Testis (tissue), 2 donors: ENCODE data around the gene SNX13.

Experiments
- CTCF ChIP-seq, 3 experiments: fragments of 450-650 bp in 2 of 3; fragments of 200-600 bp in 1 of 3; sonication (generic) in 1 of 3; IDR thresholded peaks; one replicate each; pipeline ENCODE4 v1.5.1; 2016 to 2019; ENCODE audit warnings: antibody characterized with exemption in 3 of 3, mild to moderate bottlenecking in 2 of 3, moderate library complexity in 1 of 3
- POLR2A ChIP-seq: fragments of 450-650 bp; IDR thresholded peaks from one replicate; pipeline ENCODE4 v1.6.1; 2017; ENCODE audit warnings: antibody characterized with exemption, mild to moderate bottlenecking, moderate library complexity

- TF ChIP-seq CTCF (IDR thresholded peaks at IDR 0.05) (no peak), POLR2A (no peak)
Measured at GRCh38 chr7:17903337-17903736, 37.0 kb downstream of the SNX13 start.
